HEK293 (cell line): ENCODE results near the gene CEP350.

Source experiments
- CTCF ChIA-PET: fragments of 350-600 bp; formaldehyde crosslinking; extraction: SDS; loops from one replicate; lab custom pipeline; 2021; ENCODE audit warnings: antibody characterized with exemption; lab: Yijun Ruan, JAX
- POLR2A ChIA-PET: fragments of 300-600 bp; formaldehyde crosslinking; extraction: SDS; loops from one replicate; lab custom pipeline; 2020; ENCODE audit warnings: antibody characterized with exemption, inconsistent platforms; lab: Yijun Ruan, JAX
- H3K27ac ChIP-seq: fragments of 200-500 bp; sonication (Bioruptor generic); 2 replicates; pipeline ENCODE4 v1.5.1; 2014; ENCODE audit warnings: low read depth, low read length, control low read depth, inconsistent platforms; ENCODE audit errors: extremely low read depth
- H3K36me3 ChIP-seq, 2 experiments: fragments of 200-500 bp in 1 of 2; sonication (Bioruptor generic) in 1 of 2; 1 replicate in 1 of 2; 2 replicates in 1 of 2; pipeline ENCODE4 v1.5.1; 2014 to 2017; ENCODE audit warnings: inconsistent platforms in 2 of 2, low read length in 2 of 2; ENCODE audit not compliant: control insufficient read depth in 2 of 2, insufficient read depth in 1 of 2
- H3K4me1 ChIP-seq: fragments of 200-500 bp; sonication (Bioruptor generic); 2 replicates; pipeline ENCODE4 v1.5.1; 2014; ENCODE audit warnings: mild to moderate bottlenecking, low read length, inconsistent platforms; ENCODE audit not compliant: control insufficient read depth, insufficient read depth
- H3K4me3 ChIP-seq: 2 replicates; pipeline ENCODE4 v1.5.1; 2011; ENCODE audit warnings: low read depth, mild to moderate bottlenecking, control low read depth, low read length, moderate library complexity
- H3K9me3 ChIP-seq: fragments of 200-500 bp; sonication (Bioruptor generic); 2 replicates; pipeline ENCODE4 v1.5.1; 2014; ENCODE audit warnings: low read depth, low read length, inconsistent platforms; ENCODE audit not compliant: control insufficient read depth, insufficient read depth
- BCL11B ChIP-seq: fragments of 450-650 bp; formaldehyde crosslinking; IDR thresholded peaks from 2 replicates; pipeline ENCODE4 v1.5.1; 2016; ENCODE audit warnings: low read depth, missing biosample characterization, missing genetic modification characterization
- FEZF1 ChIP-seq: fragments of 450-650 bp; formaldehyde crosslinking; IDR thresholded peaks from 2 replicates; pipeline ENCODE4 v1.5.1; 2016; ENCODE audit warnings: missing biosample characterization, missing genetic modification characterization
- IKZF3 ChIP-seq: fragments of 450-650 bp; IDR thresholded peaks from 2 replicates; pipeline ENCODE4 v1.5.0; 2018; ENCODE audit warnings: missing biosample characterization, mild to moderate bottlenecking, missing genetic modification characterization, moderate library complexity
- OVOL3 ChIP-seq: fragments of 450-650 bp; formaldehyde crosslinking; IDR thresholded peaks from 2 replicates; pipeline ENCODE4 v1.5.1; 2016; ENCODE audit warnings: missing biosample characterization, missing genetic modification characterization
- SALL2 ChIP-seq: fragments of 450-650 bp; formaldehyde crosslinking; IDR thresholded peaks from 2 replicates; pipeline ENCODE4 v1.5.0; 2017; ENCODE audit warnings: missing biosample characterization, mild to moderate bottlenecking, missing genetic modification characterization, borderline replicate concordance
- SP3 ChIP-seq: fragments of 450-650 bp; formaldehyde crosslinking; IDR thresholded peaks from 2 replicates; pipeline ENCODE4 v1.5.1; 2016; ENCODE audit warnings: missing biosample characterization, missing genetic modification characterization
- YY1 ChIP-seq: fragments of 450-650 bp; formaldehyde crosslinking; IDR thresholded peaks from 2 replicates; pipeline ENCODE4 v1.5.1; 2018; ENCODE audit warnings: missing biosample characterization, missing genetic modification characterization
- ZFHX2 ChIP-seq: fragments of 450-650 bp; formaldehyde crosslinking; conservative IDR thresholded peaks from 2 replicates; pipeline ENCODE4 v1.5.1; 2016; ENCODE audit warnings: missing biosample characterization, missing genetic modification characterization
- ZFP3 ChIP-seq: fragments of 450-650 bp; formaldehyde crosslinking; IDR thresholded peaks from 2 replicates; pipeline ENCODE4 v1.5.1; 2016; ENCODE audit warnings: low read depth, missing biosample characterization, missing genetic modification characterization
- ZIC2 ChIP-seq: fragments of 450-650 bp; formaldehyde crosslinking; IDR thresholded peaks from 2 replicates; pipeline ENCODE4 v1.5.1; 2016; ENCODE audit warnings: missing biosample characterization, missing genetic modification characterization
- ZNF114 ChIP-seq: fragments of 450-650 bp; formaldehyde crosslinking; IDR thresholded peaks from 2 replicates; pipeline ENCODE4 v1.5.0; 2017; ENCODE audit warnings: missing biosample characterization, missing genetic modification characterization
- ZNF155 ChIP-seq: fragments of 450-650 bp; formaldehyde crosslinking; IDR thresholded peaks from 2 replicates; pipeline ENCODE4 v1.5.1; 2016; ENCODE audit warnings: missing biosample characterization, missing genetic modification characterization
- ZNF175 ChIP-seq: fragments of 450-650 bp; formaldehyde crosslinking; IDR thresholded peaks from 2 replicates; pipeline ENCODE4 v1.5.1; 2016; ENCODE audit warnings: missing biosample characterization, missing genetic modification characterization
- ZNF2 ChIP-seq: fragments of 450-650 bp; formaldehyde crosslinking; IDR thresholded peaks from 2 replicates; pipeline ENCODE4 v1.5.1; 2016; ENCODE audit warnings: missing biosample characterization, missing genetic modification characterization
- ZNF24 ChIP-seq: fragments of 450-650 bp; formaldehyde crosslinking; IDR thresholded peaks from 2 replicates; pipeline ENCODE4 v1.5.1; 2016; ENCODE audit warnings: missing biosample characterization, missing genetic modification characterization
- ZNF274 ChIP-seq, 2 experiments: fragments of 200-500 bp in 1 of 2; fragments of 450-650 bp in 1 of 2; sonication (Bioruptor generic) in 1 of 2; formaldehyde crosslinking in 1 of 2; IDR thresholded peaks; 2 replicates each; pipeline versions ENCODE4 v1.5.1 to v1.6.1; 2014 to 2016; ENCODE audit warnings: borderline replicate concordance in 1 of 2, inconsistent platforms in 1 of 2, low read length in 1 of 2, missing biosample characterization in 1 of 2, missing genetic modification characterization in 1 of 2
- ZNF292 ChIP-seq: fragments of 450-650 bp; formaldehyde crosslinking; IDR thresholded peaks from 2 replicates; pipeline ENCODE4 v1.5.1; 2016; ENCODE audit warnings: low read depth, missing biosample characterization, missing genetic modification characterization, borderline replicate concordance
- ZNF350 ChIP-seq: fragments of 450-650 bp; formaldehyde crosslinking; IDR thresholded peaks from 2 replicates; pipeline ENCODE4 v1.5.0; 2017; ENCODE audit warnings: missing biosample characterization, mild to moderate bottlenecking, missing genetic modification characterization
- ZNF366 ChIP-seq: fragments of 450-650 bp; formaldehyde crosslinking; conservative IDR thresholded peaks from 2 replicates; pipeline ENCODE4 v1.5.1; 2016; ENCODE audit warnings: missing biosample characterization, missing genetic modification characterization
- ZNF426 ChIP-seq: fragments of 450-650 bp; formaldehyde crosslinking; IDR thresholded peaks from 2 replicates; pipeline ENCODE4 v1.5.1; 2017; ENCODE audit warnings: missing biosample characterization, missing genetic modification characterization, mild to moderate bottlenecking, inconsistent platforms, moderate library complexity
- ZNF530 ChIP-seq: fragments of 450-650 bp; formaldehyde crosslinking; IDR thresholded peaks from 2 replicates; pipeline ENCODE4 v1.5.1; 2016; ENCODE audit warnings: low read depth, missing biosample characterization, missing genetic modification characterization
- ZNF555 ChIP-seq: fragments of 450-650 bp; formaldehyde crosslinking; conservative IDR thresholded peaks from 2 replicates; pipeline ENCODE4 v1.5.1; 2017; ENCODE audit warnings: missing biosample characterization, mild to moderate bottlenecking, missing genetic modification characterization, inconsistent platforms
- ZNF658 ChIP-seq: fragments of 450-650 bp; formaldehyde crosslinking; IDR thresholded peaks from 2 replicates; pipeline ENCODE4; 2016; ENCODE audit warnings: missing biosample characterization, missing genetic modification characterization
- TF ChIP-seq, protein P1 (sequence below): fragments of 450-650 bp; formaldehyde crosslinking; IDR thresholded peaks from 2 replicates; pipeline ENCODE4 v1.5.0; 2017; ENCODE audit warnings: missing biosample characterization, missing genetic modification characterization, borderline replicate concordance
- TF ChIP-seq, protein P2 (sequence below): fragments of 450-650 bp; formaldehyde crosslinking; IDR thresholded peaks from 2 replicates; pipeline ENCODE4 v1.5.1; 2016; ENCODE audit warnings: missing biosample characterization, missing genetic modification characterization, low read depth
- TF ChIP-seq, protein P3 (sequence below): fragments of 450-650 bp; formaldehyde crosslinking; IDR thresholded peaks from 2 replicates; pipeline ENCODE4 v1.5.1; 2017; ENCODE audit warnings: missing biosample characterization, missing genetic modification characterization
- TF ChIP-seq, protein P4 (sequence below): fragments of 450-650 bp; formaldehyde crosslinking; IDR thresholded peaks from 2 replicates; pipeline ENCODE4 v1.5.1; 2016; ENCODE audit warnings: missing biosample characterization, missing genetic modification characterization

The CEP350 gene

DNA sequence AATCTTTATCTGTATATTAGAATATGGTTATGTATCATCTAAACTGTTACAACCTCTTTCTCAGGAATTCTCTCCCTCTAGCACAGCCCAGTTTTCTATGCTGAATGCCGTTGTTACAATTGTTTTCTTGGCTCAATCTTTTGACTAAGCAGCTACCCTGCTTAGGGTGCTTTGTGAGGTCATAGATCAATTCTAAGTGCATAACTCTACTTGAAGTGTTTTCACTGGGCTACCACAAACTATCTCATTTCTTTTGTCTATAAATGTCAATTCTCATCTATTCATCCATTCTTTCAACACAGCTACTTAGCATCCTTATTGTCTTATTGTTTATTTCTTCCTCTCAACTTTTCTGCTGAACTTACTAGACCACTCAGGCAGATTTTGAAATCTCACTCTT is 77.1 kb downstream of the CEP350 start:
- CTCF ChIA-PET, result interaction anchor here (0.6 to 0.8 kb wide), 3 partner anchors 78 to 164 kb away, joined by 3 read pairs; no protein-coding TSS in a partner anchor
- H3K4me3 ChIP-seq, result no peak overlapping the region
- H3K9me3 ChIP-seq, result no peaks in the 10 kb centered on the region
- no peak overlapping the region for H3K27ac ChIP-seq
- POLR2A ChIA-PET, result no interaction called here
- no peak for TF ChIP-seq SP3 (tag by site-specific recombination)
- TF ChIP-seq BCL11B, result no peak
- TF ChIP-seq ZFHX2 (tag by site-specific recombination), result no peak
- TF ChIP-seq ZNF24 (tag by site-specific recombination), result no peak
- no peak for TF ChIP-seq ZNF114 (tag by site-specific recombination)
- no peak for TF ChIP-seq ZNF658 (tag by site-specific recombination)
- no peak for TF ChIP-seq FEZF1 (tag by site-specific recombination)
- TF ChIP-seq ZFP3 (tag by site-specific recombination), result no peak
- TF ChIP-seq ZNF426 (tag by site-specific recombination), result no peak
- TF ChIP-seq ZNF366 (tag by site-specific recombination), result no peak
- TF ChIP-seq ZNF175, result no peak
- no peak for TF ChIP-seq ZNF2 (tag by site-specific recombination)
- TF ChIP-seq, protein P1, sequence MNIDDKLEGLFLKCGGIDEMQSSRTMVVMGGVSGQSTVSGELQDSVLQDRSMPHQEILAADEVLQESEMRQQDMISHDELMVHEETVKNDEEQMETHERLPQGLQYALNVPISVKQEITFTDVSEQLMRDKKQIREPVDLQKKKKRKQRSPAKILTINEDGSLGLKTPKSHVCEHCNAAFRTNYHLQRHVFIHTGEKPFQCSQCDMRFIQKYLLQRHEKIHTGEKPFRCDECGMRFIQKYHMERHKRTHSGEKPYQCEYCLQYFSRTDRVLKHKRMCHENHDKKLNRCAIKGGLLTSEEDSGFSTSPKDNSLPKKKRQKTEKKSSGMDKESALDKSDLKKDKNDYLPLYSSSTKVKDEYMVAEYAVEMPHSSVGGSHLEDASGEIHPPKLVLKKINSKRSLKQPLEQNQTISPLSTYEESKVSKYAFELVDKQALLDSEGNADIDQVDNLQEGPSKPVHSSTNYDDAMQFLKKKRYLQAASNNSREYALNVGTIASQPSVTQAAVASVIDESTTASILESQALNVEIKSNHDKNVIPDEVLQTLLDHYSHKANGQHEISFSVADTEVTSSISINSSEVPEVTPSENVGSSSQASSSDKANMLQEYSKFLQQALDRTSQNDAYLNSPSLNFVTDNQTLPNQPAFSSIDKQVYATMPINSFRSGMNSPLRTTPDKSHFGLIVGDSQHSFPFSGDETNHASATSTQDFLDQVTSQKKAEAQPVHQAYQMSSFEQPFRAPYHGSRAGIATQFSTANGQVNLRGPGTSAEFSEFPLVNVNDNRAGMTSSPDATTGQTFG (tag by site-specific recombination), result no peak
- TF ChIP-seq ZIC2 (tag by site-specific recombination), result no peak
- TF ChIP-seq, protein P2, sequence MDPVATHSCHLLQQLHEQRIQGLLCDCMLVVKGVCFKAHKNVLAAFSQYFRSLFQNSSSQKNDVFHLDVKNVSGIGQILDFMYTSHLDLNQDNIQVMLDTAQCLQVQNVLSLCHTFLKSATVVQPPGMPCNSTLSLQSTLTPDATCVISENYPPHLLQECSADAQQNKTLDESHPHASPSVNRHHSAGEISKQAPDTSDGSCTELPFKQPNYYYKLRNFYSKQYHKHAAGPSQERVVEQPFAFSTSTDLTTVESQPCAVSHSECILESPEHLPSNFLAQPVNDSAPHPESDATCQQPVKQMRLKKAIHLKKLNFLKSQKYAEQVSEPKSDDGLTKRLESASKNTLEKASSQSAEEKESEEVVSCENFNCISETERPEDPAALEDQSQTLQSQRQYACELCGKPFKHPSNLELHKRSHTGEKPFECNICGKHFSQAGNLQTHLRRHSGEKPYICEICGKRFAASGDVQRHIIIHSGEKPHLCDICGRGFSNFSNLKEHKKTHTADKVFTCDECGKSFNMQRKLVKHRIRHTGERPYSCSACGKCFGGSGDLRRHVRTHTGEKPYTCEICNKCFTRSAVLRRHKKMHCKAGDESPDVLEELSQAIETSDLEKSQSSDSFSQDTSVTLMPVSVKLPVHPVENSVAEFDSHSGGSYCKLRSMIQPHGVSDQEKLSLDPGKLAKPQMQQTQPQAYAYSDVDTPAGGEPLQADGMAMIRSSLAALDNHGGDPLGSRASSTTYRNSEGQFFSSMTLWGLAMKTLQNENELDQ (tag by site-specific recombination), result no peak
- TF ChIP-seq OVOL3, result no peak
- TF ChIP-seq ZNF292 (tag by site-specific recombination), result no peak
- no peak for TF ChIP-seq ZNF530 (tag by site-specific recombination)
- H3K4me1 ChIP-seq, result no peaks in the 10 kb centered on the region
- peaks cover 4 to 56% of the 10 kb centered on the region in 2 experiments for H3K36me3 ChIP-seq

DNA sequence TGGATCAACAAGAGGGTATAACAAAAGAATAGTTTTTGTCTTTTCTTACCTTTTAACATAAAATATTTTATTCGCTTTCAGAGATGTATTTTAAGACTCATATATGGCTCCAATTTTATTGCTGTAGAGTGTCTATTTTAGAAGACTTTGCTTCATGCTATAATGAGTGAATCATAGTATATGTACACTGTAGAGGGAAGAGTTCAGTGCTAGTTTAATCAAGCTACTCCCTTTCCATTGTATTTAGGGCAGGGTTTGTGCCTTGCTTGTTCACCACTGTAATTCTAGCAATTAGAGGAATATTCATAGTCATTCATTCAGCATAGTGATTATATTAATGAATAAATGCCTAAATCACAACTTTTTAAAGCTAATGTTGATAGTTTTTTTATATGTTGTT is 78.8 kb downstream of the CEP350 start:
- Histone ChIP-seq H3K4me1 (no peaks in the 10 kb centered on the region), H3K36me3 (peaks cover 11 to 57% of the 10 kb centered on the region in 2 experiments), H3K9me3 (no peaks in the 10 kb centered on the region), H3K4me3 (no peak overlapping the region), H3K27ac (no peak overlapping the region)
- CTCF ChIA-PET, result no interaction called here
- POLR2A ChIA-PET, result interaction anchor here (1.1 kb wide), 1 partner anchor 152 kb away, joined by 3 read pairs; the partner anchor contains the start of gene TOR1AIP1
- TF ChIP-seq, protein P3, sequence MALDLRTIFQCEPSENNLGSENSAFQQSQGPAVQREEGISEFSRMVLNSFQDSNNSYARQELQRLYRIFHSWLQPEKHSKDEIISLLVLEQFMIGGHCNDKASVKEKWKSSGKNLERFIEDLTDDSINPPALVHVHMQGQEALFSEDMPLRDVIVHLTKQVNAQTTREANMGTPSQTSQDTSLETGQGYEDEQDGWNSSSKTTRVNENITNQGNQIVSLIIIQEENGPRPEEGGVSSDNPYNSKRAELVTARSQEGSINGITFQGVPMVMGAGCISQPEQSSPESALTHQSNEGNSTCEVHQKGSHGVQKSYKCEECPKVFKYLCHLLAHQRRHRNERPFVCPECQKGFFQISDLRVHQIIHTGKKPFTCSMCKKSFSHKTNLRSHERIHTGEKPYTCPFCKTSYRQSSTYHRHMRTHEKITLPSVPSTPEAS (tag by site-specific recombination), result no peak
- TF ChIP-seq, protein P4, sequence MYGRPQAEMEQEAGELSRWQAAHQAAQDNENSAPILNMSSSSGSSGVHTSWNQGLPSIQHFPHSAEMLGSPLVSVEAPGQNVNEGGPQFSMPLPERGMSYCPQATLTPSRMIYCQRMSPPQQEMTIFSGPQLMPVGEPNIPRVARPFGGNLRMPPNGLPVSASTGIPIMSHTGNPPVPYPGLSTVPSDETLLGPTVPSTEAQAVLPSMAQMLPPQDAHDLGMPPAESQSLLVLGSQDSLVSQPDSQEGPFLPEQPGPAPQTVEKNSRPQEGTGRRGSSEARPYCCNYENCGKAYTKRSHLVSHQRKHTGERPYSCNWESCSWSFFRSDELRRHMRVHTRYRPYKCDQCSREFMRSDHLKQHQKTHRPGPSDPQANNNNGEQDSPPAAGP (tag by site-specific recombination), result no peak
- no peak for TF ChIP-seq ZNF274 (IDR thresholded peaks at IDR 0.05; ENCODE audit: low read length)
- TF ChIP-seq ZNF274 (tag by site-specific recombination; IDR thresholded peaks at IDR 0.05; ENCODE audit: borderline replicate concordance), result no peak
- no peak for TF ChIP-seq ZNF292 (tag by site-specific recombination)
- TF ChIP-seq ZNF350 (tag by site-specific recombination), result no peak
- TF ChIP-seq ZNF155 (tag by site-specific recombination), result no peak
- TF ChIP-seq YY1, result no peak
- no peak for TF ChIP-seq IKZF3 (tag by site-specific recombination)
- no peak for TF ChIP-seq ZNF555 (tag by site-specific recombination)
- no peak for TF ChIP-seq SALL2 (tag by site-specific recombination)
- no peak for TF ChIP-seq SP3 (tag by site-specific recombination)
